HCT116 (cell line): ENCODE measurements around the gene PLP2. TPM values are rescaled to one million over a fixed set of nuclear protein-coding genes. Genes with fewer than 3 reads are reported as not detected.

ENCODE experiments used
- ATAC-seq: fragments of 200-7000 bp; cut with Tn5 transposase; 2 replicates; pipeline ENCODE4 v1.9.1; 2020; ENCODE audit warnings: mild to moderate bottlenecking, moderate library complexity
- BruUV-seq: library from RNA; stranded (reverse); fragments of 400-500 nt; replicated peaks from 2 replicates; lab custom pipeline; 2021; lab: Mats Ljungman, UMichigan
- CTCF ChIA-PET: fragments of 300-600 bp; sonication (Branson Sonifier 250); formaldehyde crosslinking; loops from one replicate; lab custom pipeline; 2021; ENCODE audit warnings: antibody characterized with exemption; lab: Charles Lee
- POLR2A ChIA-PET: fragments of 300-600, 350-600 bp; sonication (Branson Sonifier 250); formaldehyde crosslinking; loops from one replicate; lab custom pipeline; 2021; ENCODE audit warnings: antibody characterized with exemption; lab: Charles Lee
- RAD21 ChIA-PET, 2 experiments: fragments of 300-600 bp; sonication (Branson Sonifier 250); formaldehyde crosslinking; loops; one replicate each; lab custom pipeline; 2023; ENCODE audit warnings: low total read pairs in 2 of 2; ENCODE audit not compliant: uncharacterized antibody in 2 of 2, unreplicated experiment in 2 of 2, low non-redundant PET in 1 of 2; lab: Charles Lee
- DNase-seq: peaks from one replicate; pipeline ENCODE4 v3.0.0-alpha.2; 2010; ENCODE audit warnings: low read depth, low spot score
- H2AFZ ChIP-seq: fragments of 200-600 bp; shearing (Covaris generic), sonication (generic); 2 replicates; pipeline ENCODE4 v1.6.1; 2017; ENCODE audit warnings: low read depth, mixed run types, mixed read lengths, antibody characterized with exemption, low read length; ENCODE audit not compliant: poor library complexity, severe bottlenecking
- H3K27ac ChIP-seq: 2 replicates; pipeline ENCODE4 v1.5.1; 2012; ENCODE audit warnings: low read depth, low read length
- H3K27me3 ChIP-seq: fragments of 200-600 bp; sonication (generic); 2 replicates; pipeline ENCODE4 v1.6.1; 2016; ENCODE audit warnings: mixed run types, low read length, mixed read lengths; ENCODE audit not compliant: insufficient read depth
- H3K36me3 ChIP-seq, 2 experiments: fragments of 200-500 bp in 1 of 2; fragments of 200-600 bp in 1 of 2; sonication (Bioruptor generic) in 1 of 2; sonication (generic) in 1 of 2; 2 replicates each; pipeline versions ENCODE4 v1.5.1 to v1.6.1; 2014 to 2016; ENCODE audit warnings: low read length in 2 of 2, inconsistent platforms in 1 of 2, mixed read lengths in 1 of 2, mixed run types in 1 of 2; ENCODE audit not compliant: insufficient read depth in 2 of 2, control insufficient read depth in 1 of 2
- H3K4me1 ChIP-seq, 2 experiments: fragments of 200-600 bp in 1 of 2; sonication (generic) in 1 of 2; 2 replicates each; pipeline versions ENCODE4 v1.5.1 to v1.6.1; 2012 to 2017; ENCODE audit warnings: low read length in 2 of 2, inconsistent platforms in 1 of 2, mild to moderate bottlenecking in 1 of 2, mixed read lengths in 1 of 2, mixed run types in 1 of 2, moderate library complexity in 1 of 2; ENCODE audit not compliant: insufficient read depth in 2 of 2, control insufficient read depth in 1 of 2
- H3K4me2 ChIP-seq: fragments of 200-600 bp; sonication (generic); 2 replicates; pipeline ENCODE4 v1.6.1; 2017; ENCODE audit warnings: mixed run types, low read length, mixed read lengths
- H3K4me3 ChIP-seq, 2 experiments: fragments of 200-600 bp in 1 of 2; sonication (generic) in 1 of 2; replicated peaks in 1 of 2; 2 replicates each; pipeline ENCODE4 v1.5.1; 2011 to 2016; ENCODE audit warnings: low read length in 2 of 2, control low read depth in 1 of 2, low read depth in 1 of 2, mild to moderate bottlenecking in 1 of 2, mixed read lengths in 1 of 2, mixed run types in 1 of 2
- H3K79me2 ChIP-seq: fragments of 200-600 bp; sonication (generic); 2 replicates; pipeline ENCODE4 v1.6.1; 2017; ENCODE audit warnings: mild to moderate bottlenecking, mixed run types, low read length, moderate library complexity, mixed read lengths; ENCODE audit not compliant: insufficient read depth
- H3K9ac ChIP-seq: fragments of 200-600 bp; sonication (generic); 2 replicates; pipeline ENCODE4 v1.6.1; 2016; ENCODE audit warnings: low read length, mixed read lengths
- H3K9me2 ChIP-seq: fragments of 200-600 bp; sonication (generic), shearing (Covaris generic); 2 replicates; pipeline ENCODE4 v1.6.1; 2017; ENCODE audit warnings: mixed run types, mild to moderate bottlenecking, moderate library complexity; ENCODE audit not compliant: insufficient read depth
- H3K9me3 ChIP-seq, 2 experiments: fragments of 200-500 bp in 1 of 2; fragments of 200-600 bp in 1 of 2; sonication (Bioruptor generic) in 1 of 2; sonication (generic) in 1 of 2; 2 replicates each; pipeline ENCODE4 v1.6.1; 2014 to 2017; ENCODE audit warnings: low read length in 2 of 2, mixed read lengths in 2 of 2, inconsistent platforms in 1 of 2, low read depth in 1 of 2, mild to moderate bottlenecking in 1 of 2, mixed run types in 1 of 2, moderate library complexity in 1 of 2; ENCODE audit not compliant: control insufficient read depth in 1 of 2, insufficient read depth in 1 of 2
- H4K20me1 ChIP-seq: fragments of 200-600 bp; sonication (generic), shearing (Covaris generic); 2 replicates; pipeline ENCODE4 v1.6.1; 2017; ENCODE audit warnings: mixed run types, mild to moderate bottlenecking, moderate library complexity; ENCODE audit not compliant: insufficient read depth
- ATF3 ChIP-seq: IDR thresholded peaks from 2 replicates; pipeline ENCODE4 v1.6.1; 2012
- CBX3 ChIP-seq: IDR thresholded peaks from 2 replicates; pipeline ENCODE4 v1.6.1; 2012; ENCODE audit warnings: low read depth
- CEBPB ChIP-seq: IDR thresholded peaks from 2 replicates; pipeline ENCODE4 v1.6.1; 2012; ENCODE audit warnings: low read depth
- CTCF ChIP-seq, 3 experiments: fragments of 200-600 bp in 1 of 3; sonication (generic) in 1 of 3; IDR thresholded peaks in 2 of 3; conservative IDR thresholded peaks in 1 of 3; 2 replicates each; pipeline ENCODE4 v1.5.1; 2012 to 2017; ENCODE audit warnings: low read depth in 2 of 3, low read length in 2 of 3, antibody characterized with exemption in 1 of 3, borderline replicate concordance in 1 of 3, control low read depth in 1 of 3, mild to moderate bottlenecking in 1 of 3, mixed read lengths in 1 of 3, mixed run types in 1 of 3, moderate library complexity in 1 of 3; ENCODE audit not compliant: insufficient read depth in 1 of 3
- EZH2 ChIP-seq: fragments of 200-600 bp; sonication (generic); IDR thresholded peaks from 2 replicates; pipeline ENCODE4 v1.6.1; 2017; ENCODE audit warnings: antibody characterized with exemption, mixed run types
- FOSL1 ChIP-seq: IDR thresholded peaks from 2 replicates; pipeline ENCODE4 v1.6.1; 2012; ENCODE audit warnings: low read depth
- POLR2A ChIP-seq: IDR thresholded peaks from 2 replicates; pipeline ENCODE4 v1.7.0; 2011; ENCODE audit warnings: borderline replicate concordance; ENCODE audit not compliant: insufficient read depth, insufficient read length; ENCODE audit errors: extremely low read depth
- POLR2AphosphoS5 ChIP-seq: IDR thresholded peaks from 2 replicates; pipeline ENCODE4 v1.6.1; 2011; ENCODE audit warnings: mild to moderate bottlenecking, low read depth, low read length, moderate library complexity
- SIN3A ChIP-seq: IDR thresholded peaks from 2 replicates; pipeline ENCODE4 v1.6.1; 2012; ENCODE audit warnings: low read depth
- SRF ChIP-seq: IDR thresholded peaks from 2 replicates; pipeline ENCODE4 v1.6.1; 2012; ENCODE audit warnings: low read depth
- ZFX ChIP-seq: fragments of 450-650 bp; IDR thresholded peaks from 2 replicates; pipeline ENCODE4 v1.6.1; 2017
- intact Hi-C: fragments of 100-400 bp; cut with micrococcal nuclease; formaldehyde crosslinking; loops from 2 replicates; pipeline ENCODE4 v1.10.0; 2022
- total RNA-seq: library from RNA; stranded (reverse); gene quantifications from one replicate; pipeline ENCODE4 v1.2.1, GENCODE V29; 2021; ENCODE audit not compliant: unreplicated experiment

PLP2 gene
- total RNA-seq, 1 experiment from 2014 or later = 207 TPM

- Histone ChIP-seq H3K4me2 (peak overlapping the region; percentile 89), H3K4me1 (peaks cover 11 to 51% of the 10 kb centered on the region in 2 experiments), H3K9me2 (no peaks in the 10 kb centered on the region), H3K4me3 (peak overlapping the region; percentile 47 to 60), H3K79me2 (peaks cover 4% of the 10 kb centered on the region; the same call in 1 of the 2 replicates), H3K27me3 (no peaks in the 10 kb centered on the region), H3K9ac (peak overlapping the region; percentile 71), H3K9me3 (no peaks in the 10 kb centered on the region), H4K20me1 (no peaks in the 10 kb centered on the region), H3K27ac (peak overlapping the region; percentile 95), H2AFZ (no peak overlapping the region), H3K36me3 (no peaks in the 10 kb centered on the region)
- BruUV-seq = TSS peak; percentile 38
- ChIA-PET POLR2A (interaction anchor here (1.1 to 3.0 kb wide), 6 partner anchors 9 to 23 kb away, joined by 3 to 21 read pairs (median 8); no protein-coding TSS in a partner anchor), CTCF (interaction anchor here (0.9 to 2.6 kb wide), 6 partner anchors 11 to 26 kb away, joined by 3 to 20 read pairs (median 6); no protein-coding TSS in a partner anchor), RAD21 (interaction anchor here in 1 of 2 experiments (1.0 kb wide), 1 partner anchor 481 kb away, joined by 4 read pairs; no protein-coding TSS in a partner anchor)
- peak; percentile 33 for ATAC-seq
- no peak for DNase-seq
- intact Hi-C loops = loop anchor here (5.0 to 10.0 kb wide), 2 partner anchors 45 to 122 kb away; partner anchors contain the start of genes GPKOW and TFE3
- TF ChIP-seq ATF3 (no peak), POLR2A (peak; percentile 19), POLR2AphosphoS5 (peak; percentile 35; the same call in 1 of the 2 replicates), ZFX (peak; percentile 28; the same call in 1 of the 2 replicates)
Measured at GRCh38 chrX:49166914-49167739, 4.6 kb upstream of the PLP2 start.

GRCh38 chrX:49167740-49168108 is 4.0 kb upstream of the PLP2 start:
- H3K4me3 ChIP-seq = peak overlapping the region; percentile 47 to 60
- peak overlapping the region; percentile 95 for H3K27ac ChIP-seq
- H3K4me1 ChIP-seq = peaks cover 11 to 52% of the 10 kb centered on the region in 2 experiments
- ChIA-PET POLR2A (interaction anchor here (1.1 to 3.0 kb wide), 4 partner anchors 12 to 23 kb away, joined by 3 to 21 read pairs (median 8); no protein-coding TSS in a partner anchor), CTCF (interaction anchor here (1.6 to 2.6 kb wide), 3 partner anchors 12 to 25 kb away, joined by 5 to 20 read pairs (median 6); no protein-coding TSS in a partner anchor), RAD21 (no interaction called here)
- ATAC-seq = no peak
- H3K36me3 ChIP-seq = no peaks in the 10 kb centered on the region
- no peak overlapping the region for H2AFZ ChIP-seq
- H3K4me2 ChIP-seq = peak overlapping the region; percentile 89
- H3K9me3 ChIP-seq = no peaks in the 10 kb centered on the region
- H3K27me3 ChIP-seq = no peaks in the 10 kb centered on the region
- intact Hi-C loops = loop anchor here (5.0 to 10.0 kb wide), 2 partner anchors 45 to 123 kb away; partner anchors contain the start of genes GPKOW and TFE3
- DNase-seq = no peak
- no peaks in the 10 kb centered on the region for H3K9me2 ChIP-seq
- no peaks in the 10 kb centered on the region for H4K20me1 ChIP-seq
- H3K79me2 ChIP-seq = peaks cover 10% of the 10 kb centered on the region
- no TSS peak for BruUV-seq
- peak overlapping the region; percentile 71 for H3K9ac ChIP-seq
- no peak for TF ChIP-seq SRF
- TF ChIP-seq CBX3 = no peak
- TF ChIP-seq SIN3A = no peak
- no peak for TF ChIP-seq FOSL1
- no peak for TF ChIP-seq ZFX
- TF ChIP-seq CEBPB = no peak
- no peak for TF ChIP-seq EZH2
- TF ChIP-seq CTCF (IDR thresholded peaks at IDR 0.05 in 2 of 3, conservative IDR thresholded peaks at IDR 0.05 in 1 of 3; ENCODE audit: borderline replicate concordance in 1 of 3, insufficient read depth in 1 of 3, low read depth in 2 of 3, low read length in 2 of 3) = no peak
